Measurements from ENCODE around the gene PLK4.
"Not testable (repeated sequence)": the region's sequence is repeated elsewhere in the genome, so short reads cannot be mapped to it uniquely, and the experiment has no call there.

Gene PLK4

GRCh38 chr4:127905029-127905428, 24.3 kb downstream of the PLK4 start:
- DNase-seq: no peak

DNA sequence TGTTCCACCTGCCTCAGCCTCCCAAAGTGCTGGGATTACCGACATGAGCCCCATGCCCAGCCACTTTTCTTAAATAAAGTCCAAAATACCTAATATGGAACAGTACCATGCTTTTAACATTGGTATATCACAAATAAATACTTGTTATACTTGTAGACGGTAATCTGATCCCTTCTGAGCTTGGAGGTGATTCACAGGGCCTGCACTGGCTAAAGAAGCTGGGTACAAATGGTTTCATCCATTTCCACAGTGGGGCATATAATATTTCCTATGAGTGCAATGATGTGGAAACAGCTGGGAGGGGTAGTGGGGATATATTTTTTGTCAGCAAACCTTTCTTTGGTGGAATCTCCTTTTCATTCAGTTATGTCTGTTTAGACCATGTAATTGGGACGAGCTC, 35.8 kb downstream of the PLK4 start:
- no peak for DNase-seq

DNA sequence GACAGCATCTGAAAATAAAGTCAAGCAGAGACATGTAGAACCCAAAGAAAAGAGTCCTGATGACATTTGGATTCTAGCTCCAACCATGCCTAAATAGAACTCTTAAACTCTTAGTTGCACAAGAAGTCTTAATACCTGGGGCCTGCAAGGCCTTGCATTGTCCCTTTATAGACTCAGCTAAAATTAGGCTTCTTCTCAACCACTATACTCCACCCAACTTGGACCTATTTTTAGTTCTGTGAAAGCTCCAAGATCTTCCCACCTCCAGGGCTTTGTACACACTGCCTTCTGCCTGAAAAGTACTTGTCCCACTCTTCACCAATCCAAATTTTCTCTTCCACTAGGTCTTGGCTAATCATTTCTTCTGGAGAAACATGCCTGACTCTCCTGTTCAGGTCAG, 36.5 kb downstream of the PLK4 start:
- no peak for DNase-seq

DNA sequence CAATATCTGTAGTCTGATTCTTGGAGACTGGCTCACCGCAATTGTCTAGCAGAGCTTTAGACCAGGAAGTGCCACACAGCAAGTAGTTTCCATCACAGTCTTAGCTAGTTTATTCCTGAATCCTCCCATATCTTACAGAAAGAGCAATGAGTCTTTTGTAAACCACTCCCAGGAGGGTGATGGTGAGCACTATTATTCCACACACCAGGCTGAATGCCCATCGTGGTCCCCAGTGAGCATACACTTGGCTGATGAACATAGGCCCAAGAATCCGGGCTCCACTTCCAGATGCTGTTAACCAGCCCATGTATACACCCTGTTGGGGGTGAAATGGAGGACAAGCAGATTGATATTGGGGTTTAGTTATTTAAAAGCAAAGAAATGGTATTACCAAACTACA, 39.8 kb downstream of the PLK4 start:
- DNase-seq: no peak

GRCh38 chr4:127922226-127922625, 41.5 kb downstream of the PLK4 start:
- no peak for DNase-seq

- not testable (repeated sequence) for DNase-seq
These were observed 45.0 kb downstream of the PLK4 start for GRCh38 chr4:127925720-127926119.

GRCh38 chr4:127930175-127930574, 49.5 kb downstream of the PLK4 start:
- no peak for DNase-seq

DNA sequence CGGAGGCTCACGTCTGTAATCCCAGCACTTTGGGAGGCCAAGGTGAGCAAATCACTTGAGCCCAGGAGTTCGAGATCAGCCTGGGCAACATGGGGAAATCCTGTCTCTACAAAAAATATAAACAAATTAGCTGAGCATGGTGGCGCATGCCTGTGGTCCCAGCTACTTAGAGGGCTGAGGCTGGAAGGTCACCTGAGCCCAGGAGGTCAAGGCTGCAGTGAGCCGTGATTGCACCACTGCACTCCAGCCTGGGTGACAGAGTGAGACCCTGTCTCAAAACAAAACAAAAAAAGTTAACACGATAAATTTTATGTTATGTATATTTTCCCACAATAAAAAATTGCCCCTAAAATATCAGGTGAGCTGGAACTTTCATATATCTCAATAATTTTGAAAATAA, 51.1 kb downstream of the PLK4 start:
- not testable (repeated sequence) for DNase-seq

DNA sequence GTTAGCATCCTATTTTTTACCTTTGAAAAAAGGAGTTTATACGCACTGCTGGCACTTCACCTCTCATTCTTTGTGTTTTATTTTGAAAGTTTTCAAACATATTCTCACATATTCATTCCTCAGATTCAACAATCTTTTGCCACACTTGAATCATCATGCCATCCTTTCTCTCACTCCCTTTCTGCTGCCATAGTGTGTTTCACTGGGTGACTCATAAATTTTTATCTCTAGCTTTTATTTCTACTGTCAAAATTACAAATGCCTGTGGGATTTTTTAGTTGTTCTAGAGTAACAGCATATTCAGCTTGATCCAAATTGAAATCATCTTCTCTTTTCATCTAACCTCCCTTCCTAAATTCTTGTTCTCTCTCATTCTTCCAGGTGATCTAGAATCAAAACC, 56.3 kb downstream of the PLK4 start:
- no peak for DNase-seq

Data from nucleus accumbens (tissue), 56 donors.